ENCODE results near the gene UBTD2. TPM values are rescaled to one million over a fixed set of nuclear protein-coding genes. Genes with fewer than 3 reads are reported as not detected.

The UBTD2 gene
- total RNA-seq, 1 experiment from 2014 or later: 22.6 TPM

DNA sequence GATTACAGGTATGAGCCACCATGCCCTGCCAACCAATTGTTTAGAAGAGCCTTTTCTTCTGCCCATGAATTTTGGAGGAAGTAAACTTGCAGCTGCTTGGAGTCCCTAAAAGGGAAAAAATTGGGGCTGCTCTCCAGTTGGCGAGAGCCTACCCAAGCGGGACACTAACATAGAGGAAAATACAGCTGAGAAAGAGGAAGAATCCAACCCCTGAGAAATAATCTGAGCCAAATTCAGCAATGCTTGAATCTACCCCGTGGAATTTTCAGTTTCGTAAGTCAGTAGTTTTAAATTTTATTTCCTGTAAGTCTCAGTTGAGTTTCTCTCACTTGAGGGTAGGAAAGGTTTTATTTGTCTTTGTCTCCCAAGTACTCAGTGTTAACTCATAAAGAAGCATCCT is 30.4 kb upstream of the UBTD2 start:
- no peaks in the 10 kb centered on the region for H3K9me3 ChIP-seq (ENCODE audit: low read length)
- H3F3A ChIP-seq (ENCODE audit: low read length, unreplicated experiment): no peaks in the 10 kb centered on the region
- ATAC-seq: no peak
- no peaks in the 10 kb centered on the region for H3K36me3 ChIP-seq (ENCODE audit: low read depth, low read length)
- no peak for DNase-seq
- POLR2A ChIA-PET (ENCODE audit: unreplicated experiment): no interaction called here
- H3K79me2 ChIP-seq (ENCODE audit: low read length): no peaks in the 10 kb centered on the region
- TF ChIP-seq EZH2 (IDR thresholded peaks at IDR 0.05; ENCODE audit: low read length, unreplicated experiment) (no peak), CTCF (conservative IDR thresholded peaks at IDR 0.05; ENCODE audit: low read depth, low read length) (no peak), EZH2phosphoT487 (IDR thresholded peaks at IDR 0.05; ENCODE audit: borderline replicate concordance, low read length) (no peak)
- peak overlapping the region; percentile 78; the same call in 1 of the 2 replicates for H3K4me2 ChIP-seq (ENCODE audit: low read length)
- intact Hi-C loops (cut with micrococcal nuclease): no loop called here
- CTCF ChIA-PET: no interaction called here
- H4K20me1 ChIP-seq (ENCODE audit: low read length): no peaks in the 10 kb centered on the region
- H3K9ac ChIP-seq (ENCODE audit: low read length): no peak overlapping the region
- H3K4me1 ChIP-seq (ENCODE audit: insufficient read depth, low read length): peaks cover 25% of the 10 kb centered on the region
- no peak overlapping the region for H2AFZ ChIP-seq (ENCODE audit: low read length)
- H3K27me3 ChIP-seq (ENCODE audit: low read length): no peaks in the 10 kb centered on the region
- H3K27ac ChIP-seq (ENCODE audit: low read length): peak overlapping the region; percentile 73; the same call in 1 of the 2 replicates
- H3K4me3 ChIP-seq (ENCODE audit: low read length): no peak overlapping the region
- no TSS peak for BruUV-seq (replicated peaks)
- H3K9me2 ChIP-seq (replicated peaks; ENCODE audit: low read length): no peaks in the 10 kb centered on the region

DNA sequence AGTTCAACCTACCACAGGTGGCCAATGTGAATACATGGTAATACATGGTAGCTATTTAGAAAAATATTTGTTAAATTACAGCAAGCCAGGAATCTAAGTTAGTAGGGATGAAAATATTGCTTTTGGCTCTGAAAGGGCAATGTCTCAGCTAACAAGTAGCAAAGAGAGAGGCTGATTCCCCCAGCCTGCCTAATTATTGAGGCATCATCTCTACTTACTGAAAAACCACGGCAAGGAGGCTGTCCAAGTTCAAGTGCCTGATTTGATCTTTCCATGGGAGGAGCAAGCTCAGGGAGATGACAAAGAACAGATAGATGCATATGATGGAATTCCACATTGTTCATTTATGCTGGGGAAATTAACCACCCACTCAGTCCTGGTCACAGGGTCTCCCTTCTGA is 28.7 kb upstream of the UBTD2 start:
- CTCF ChIA-PET: no interaction called here
- Histone ChIP-seq H3K9me3 (ENCODE audit: low read length) (no peaks in the 10 kb centered on the region), H3F3A (ENCODE audit: low read length, unreplicated experiment) (no peaks in the 10 kb centered on the region), H3K27me3 (ENCODE audit: low read length) (no peaks in the 10 kb centered on the region), H4K20me1 (ENCODE audit: low read length) (no peaks in the 10 kb centered on the region), H3K4me3 (ENCODE audit: low read length) (no peak overlapping the region), H3K27ac (ENCODE audit: low read length) (no peak overlapping the region), H3K36me3 (ENCODE audit: low read depth, low read length) (no peaks in the 10 kb centered on the region), H3K79me2 (ENCODE audit: low read length) (no peaks in the 10 kb centered on the region), H2AFZ (ENCODE audit: low read length) (no peak overlapping the region), H3K9ac (ENCODE audit: low read length) (no peak overlapping the region), H3K4me2 (ENCODE audit: low read length) (no peak overlapping the region), H3K4me1 (ENCODE audit: insufficient read depth, low read length) (peaks cover 25% of the 10 kb centered on the region), H3K9me2 (replicated peaks; ENCODE audit: low read length) (no peaks in the 10 kb centered on the region)
- TF ChIP-seq EZH2phosphoT487 (IDR thresholded peaks at IDR 0.05; ENCODE audit: borderline replicate concordance, low read length) (no peak), CTCF (conservative IDR thresholded peaks at IDR 0.05; ENCODE audit: low read depth, low read length) (no peak), EZH2 (IDR thresholded peaks at IDR 0.05; ENCODE audit: low read length, unreplicated experiment) (no peak)
- POLR2A ChIA-PET (ENCODE audit: unreplicated experiment): no interaction called here
- BruUV-seq (replicated peaks): no TSS peak
- intact Hi-C loops (cut with micrococcal nuclease): no loop called here
- ATAC-seq (no peak), DNase-seq (no peak)

DNA sequence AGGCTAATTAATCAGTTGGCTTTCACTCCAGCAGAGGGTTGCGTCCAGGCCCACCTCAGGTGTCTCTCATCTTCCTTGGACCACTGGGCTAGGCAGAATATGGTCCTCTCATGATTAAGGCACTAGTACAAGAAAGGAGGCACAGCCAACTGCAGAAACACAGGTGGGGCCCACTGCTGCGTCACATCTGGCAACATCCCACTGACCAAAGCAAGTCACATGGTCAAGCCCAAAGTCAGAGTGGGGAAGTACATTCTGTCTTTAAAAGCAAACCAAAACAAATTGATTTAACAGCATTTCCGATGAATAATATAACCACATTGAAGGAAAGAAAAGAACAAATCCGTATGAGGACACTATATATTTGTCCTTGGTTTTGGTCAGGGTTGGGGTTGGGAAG is 28.0 kb upstream of the UBTD2 start:
- no TSS peak for BruUV-seq (replicated peaks)
- no peak overlapping the region for H3K27ac ChIP-seq (ENCODE audit: low read length)
- H3K9ac ChIP-seq (ENCODE audit: low read length): no peak overlapping the region
- H3K9me3 ChIP-seq (ENCODE audit: low read length): no peaks in the 10 kb centered on the region
- H2AFZ ChIP-seq (ENCODE audit: low read length): no peak overlapping the region
- no peak for DNase-seq
- no peaks in the 10 kb centered on the region for H3F3A ChIP-seq (ENCODE audit: low read length, unreplicated experiment)
- intact Hi-C loops (cut with micrococcal nuclease): no loop called here
- TF ChIP-seq EZH2 (IDR thresholded peaks at IDR 0.05; ENCODE audit: low read length, unreplicated experiment): no peak
- TF ChIP-seq CTCF (conservative IDR thresholded peaks at IDR 0.05; ENCODE audit: low read depth, low read length): no peak
- no peak for TF ChIP-seq EZH2phosphoT487 (IDR thresholded peaks at IDR 0.05; ENCODE audit: borderline replicate concordance, low read length)
- no peak overlapping the region for H3K4me3 ChIP-seq (ENCODE audit: low read length)
- H3K9me2 ChIP-seq (replicated peaks; ENCODE audit: low read length): no peaks in the 10 kb centered on the region
- H3K27me3 ChIP-seq (ENCODE audit: low read length): no peaks in the 10 kb centered on the region
- POLR2A ChIA-PET (ENCODE audit: unreplicated experiment): no interaction called here
- peaks cover 25% of the 10 kb centered on the region for H3K4me1 ChIP-seq (ENCODE audit: insufficient read depth, low read length)
- no peak for ATAC-seq
- CTCF ChIA-PET: no interaction called here
- H3K36me3 ChIP-seq (ENCODE audit: low read depth, low read length): no peaks in the 10 kb centered on the region
- no peaks in the 10 kb centered on the region for H4K20me1 ChIP-seq (ENCODE audit: low read length)
- H3K79me2 ChIP-seq (ENCODE audit: low read length): no peaks in the 10 kb centered on the region
- H3K4me2 ChIP-seq (ENCODE audit: low read length): no peak overlapping the region

Measured in PC-3 (cell line).